LNCAP (cell line): ENCODE results near the gene BIN1.

Source experiments
- TF ChIP-seq, protein P1 (sequence below): fragments of 450-650 bp; IDR thresholded peaks from 2 replicates; pipeline ENCODE4 v1.5.1; 2017; ENCODE audit warnings: mild to moderate bottlenecking

The BIN1 gene

DNA sequence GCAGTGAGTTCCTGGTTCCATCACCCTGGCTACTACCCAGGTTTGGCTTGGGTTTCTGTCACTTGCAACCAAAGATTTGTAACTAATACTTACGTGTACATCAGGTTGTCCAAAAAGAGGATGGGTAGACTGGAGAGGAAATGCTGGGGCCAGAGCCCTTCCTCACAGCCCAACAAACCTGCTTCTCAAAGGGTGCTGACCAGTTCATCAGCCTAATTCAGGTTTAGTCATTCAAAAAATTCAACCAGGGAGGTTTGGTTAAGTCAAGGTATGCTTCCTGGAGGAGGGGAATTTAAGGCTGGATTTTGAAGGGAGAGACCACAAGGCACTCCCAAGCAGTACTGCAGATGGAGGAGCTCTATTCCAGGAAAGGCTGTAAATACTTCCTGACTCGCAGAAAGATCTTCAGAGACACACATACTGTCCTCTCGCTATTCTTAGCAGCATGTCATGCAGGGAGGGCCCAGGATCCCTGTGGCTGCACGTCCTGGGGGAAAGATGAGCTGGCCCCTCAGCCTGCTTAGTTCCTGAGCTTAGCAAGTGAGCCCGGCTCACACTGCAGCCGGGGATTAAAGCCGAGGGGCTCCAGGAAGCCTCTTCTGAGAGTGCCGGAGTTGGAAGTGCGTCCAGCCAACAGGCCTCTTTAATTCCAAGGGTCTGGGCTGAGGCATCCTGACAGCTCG lies 40.0 kb upstream of the BIN1 start:
- TF ChIP-seq, protein P1, sequence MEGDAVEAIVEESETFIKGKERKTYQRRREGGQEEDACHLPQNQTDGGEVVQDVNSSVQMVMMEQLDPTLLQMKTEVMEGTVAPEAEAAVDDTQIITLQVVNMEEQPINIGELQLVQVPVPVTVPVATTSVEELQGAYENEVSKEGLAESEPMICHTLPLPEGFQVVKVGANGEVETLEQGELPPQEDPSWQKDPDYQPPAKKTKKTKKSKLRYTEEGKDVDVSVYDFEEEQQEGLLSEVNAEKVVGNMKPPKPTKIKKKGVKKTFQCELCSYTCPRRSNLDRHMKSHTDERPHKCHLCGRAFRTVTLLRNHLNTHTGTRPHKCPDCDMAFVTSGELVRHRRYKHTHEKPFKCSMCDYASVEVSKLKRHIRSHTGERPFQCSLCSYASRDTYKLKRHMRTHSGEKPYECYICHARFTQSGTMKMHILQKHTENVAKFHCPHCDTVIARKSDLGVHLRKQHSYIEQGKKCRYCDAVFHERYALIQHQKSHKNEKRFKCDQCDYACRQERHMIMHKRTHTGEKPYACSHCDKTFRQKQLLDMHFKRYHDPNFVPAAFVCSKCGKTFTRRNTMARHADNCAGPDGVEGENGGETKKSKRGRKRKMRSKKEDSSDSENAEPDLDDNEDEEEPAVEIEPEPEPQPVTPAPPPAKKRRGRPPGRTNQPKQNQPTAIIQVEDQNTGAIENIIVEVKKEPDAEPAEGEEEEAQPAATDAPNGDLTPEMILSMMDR = no peak

DNA sequence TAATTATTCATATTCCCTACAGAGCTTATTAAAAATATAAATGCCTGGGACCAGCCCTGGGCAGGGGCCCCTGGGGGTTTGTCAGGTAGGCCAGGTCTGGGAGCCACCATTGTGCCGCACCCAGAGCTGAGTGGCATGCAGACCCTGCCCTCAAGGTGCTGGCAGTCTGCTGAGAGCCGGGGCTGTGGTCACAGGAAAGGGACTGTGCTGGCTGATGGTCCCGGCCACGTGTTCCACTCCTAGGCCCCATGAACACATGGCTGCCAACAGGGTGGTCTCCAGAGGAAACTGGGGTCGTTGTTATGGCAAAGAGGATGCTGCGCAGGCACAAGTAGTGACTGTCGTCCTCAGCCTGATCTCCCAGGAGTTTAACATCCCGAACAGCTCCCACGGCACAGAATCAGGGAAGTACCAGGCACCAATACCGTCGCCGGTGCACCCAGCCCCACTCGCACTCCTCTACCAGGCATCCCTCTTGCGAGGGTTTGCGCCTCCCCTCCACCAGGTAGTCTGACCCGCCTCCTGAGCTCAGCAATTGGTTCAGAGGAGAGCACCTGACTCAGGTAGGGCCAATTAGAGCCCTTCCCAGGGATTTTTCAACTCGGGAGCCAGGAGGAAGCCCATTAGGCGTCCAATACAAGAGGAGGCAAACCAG lies 39.2 kb upstream of the BIN1 start:
- TF ChIP-seq, protein P1 = no peak

DNA sequence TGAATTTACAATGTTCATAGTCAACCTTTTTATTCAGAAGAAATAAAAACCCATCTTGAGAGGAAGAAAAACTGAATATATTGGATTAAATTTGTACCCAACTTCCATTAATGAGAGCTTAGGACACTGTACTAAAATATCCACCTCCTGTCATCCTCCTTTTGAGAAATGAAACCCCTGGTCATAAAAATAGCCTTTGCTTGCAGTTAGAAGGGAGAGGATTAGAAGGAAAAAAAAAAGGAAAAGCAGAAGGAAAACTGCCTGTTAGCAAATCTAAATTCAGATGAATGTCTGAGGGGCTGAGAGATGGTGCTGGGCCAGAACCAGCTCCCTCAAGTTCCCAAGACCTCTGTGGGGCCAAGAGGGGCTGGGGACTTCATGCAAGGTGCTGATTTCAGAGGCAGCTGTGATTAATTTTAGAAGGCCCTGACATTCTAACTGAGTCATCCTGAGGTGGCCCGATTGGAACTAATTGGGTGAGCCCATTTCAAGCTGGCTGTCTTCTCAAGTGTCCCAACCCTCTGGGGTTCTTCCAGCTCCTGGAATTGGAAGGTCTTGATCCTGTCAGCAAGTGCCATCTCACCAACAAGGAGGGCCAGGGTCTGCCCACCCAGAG lies 38.4 kb upstream of the BIN1 start:
- TF ChIP-seq, protein P1 = no peak

DNA sequence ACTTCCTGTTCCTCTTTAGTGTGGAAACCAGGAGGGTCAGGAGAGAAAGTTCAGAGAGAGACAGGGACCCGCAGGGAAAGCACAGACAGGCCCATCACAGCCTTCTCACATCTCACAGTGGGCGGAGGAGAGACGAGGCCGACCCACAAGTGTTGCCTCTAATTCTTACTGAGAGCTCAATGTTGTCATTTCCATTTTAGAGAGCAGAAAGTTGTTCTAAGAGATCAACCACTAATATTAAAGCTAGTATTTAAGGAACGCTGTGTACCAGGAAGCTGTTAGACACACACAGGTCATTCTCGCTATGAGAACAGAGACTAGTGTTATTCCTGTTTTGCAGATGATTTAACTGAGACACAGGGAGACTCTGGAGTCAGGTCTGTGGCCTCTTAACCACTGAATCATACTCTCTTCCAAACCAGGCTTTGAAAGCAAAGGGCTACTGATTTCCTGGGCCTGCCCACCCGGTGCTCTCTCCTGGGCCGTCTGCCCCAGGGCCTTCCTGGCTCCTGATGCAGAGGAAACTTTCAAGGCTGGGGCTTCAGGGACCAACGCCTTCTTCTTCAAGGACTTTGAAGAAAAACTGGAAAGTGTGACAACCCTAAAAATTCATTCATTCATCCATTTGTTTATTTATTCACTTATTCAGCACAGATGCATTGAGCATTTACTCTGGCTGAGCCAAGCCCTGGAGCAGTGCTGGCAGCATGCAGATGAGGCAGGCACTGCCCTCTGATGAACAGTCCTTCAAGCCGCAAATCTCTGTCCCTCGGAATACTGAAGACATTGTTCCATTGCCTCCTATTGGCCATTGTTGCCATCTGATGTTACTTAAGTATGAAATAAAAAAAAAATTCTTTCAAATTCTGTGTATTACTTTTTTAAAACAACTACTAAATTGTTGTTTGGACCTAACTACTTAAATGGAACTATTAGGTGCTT lies 37.2 kb upstream of the BIN1 start:
- TF ChIP-seq, protein P1 = no peak

DNA sequence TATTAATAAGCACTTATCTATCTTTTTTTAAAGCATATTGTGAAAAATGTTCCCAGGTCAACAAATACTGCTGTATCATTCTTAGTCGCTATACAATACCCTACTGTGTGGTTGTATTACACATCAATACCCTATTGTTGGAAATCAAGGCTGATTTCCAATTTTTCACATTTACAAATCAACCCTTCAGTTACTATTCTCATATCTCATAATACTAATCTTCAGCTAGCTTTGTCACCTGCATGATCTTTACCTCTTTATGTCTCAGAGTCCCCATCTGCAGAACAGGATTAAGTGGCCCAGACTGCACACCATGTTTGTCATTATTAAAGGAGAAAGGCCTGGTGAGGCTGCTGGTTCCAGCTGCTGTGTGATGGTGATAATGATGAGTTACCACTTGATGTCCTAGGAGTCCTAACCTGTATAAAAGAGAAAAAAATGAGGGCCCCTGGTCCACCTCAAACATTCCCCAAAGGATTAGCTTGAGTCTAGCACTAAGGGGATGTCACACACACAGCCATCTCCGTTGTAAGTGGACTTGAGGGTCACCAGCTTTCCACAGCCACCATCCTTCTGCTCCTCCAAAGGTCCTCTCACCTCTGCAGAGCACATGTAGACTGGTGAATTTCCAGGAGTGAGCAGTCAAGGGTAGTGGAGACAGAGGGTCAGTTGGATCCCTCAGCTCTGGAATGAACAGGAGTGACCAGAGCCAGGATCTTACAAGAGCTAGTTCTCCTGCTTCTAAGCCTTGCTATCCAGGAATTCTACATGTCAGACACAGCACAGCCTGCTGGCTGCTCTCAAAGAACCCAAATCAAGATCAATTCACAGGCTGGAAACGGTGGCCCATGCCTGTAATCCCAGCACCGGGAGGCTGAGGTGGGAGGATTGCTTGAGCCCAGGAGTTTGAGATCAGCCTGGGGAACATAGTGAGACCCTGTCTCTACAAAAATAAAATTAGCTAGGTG lies 36.0 kb upstream of the BIN1 start:
- TF ChIP-seq, protein P1 = no peak

DNA sequence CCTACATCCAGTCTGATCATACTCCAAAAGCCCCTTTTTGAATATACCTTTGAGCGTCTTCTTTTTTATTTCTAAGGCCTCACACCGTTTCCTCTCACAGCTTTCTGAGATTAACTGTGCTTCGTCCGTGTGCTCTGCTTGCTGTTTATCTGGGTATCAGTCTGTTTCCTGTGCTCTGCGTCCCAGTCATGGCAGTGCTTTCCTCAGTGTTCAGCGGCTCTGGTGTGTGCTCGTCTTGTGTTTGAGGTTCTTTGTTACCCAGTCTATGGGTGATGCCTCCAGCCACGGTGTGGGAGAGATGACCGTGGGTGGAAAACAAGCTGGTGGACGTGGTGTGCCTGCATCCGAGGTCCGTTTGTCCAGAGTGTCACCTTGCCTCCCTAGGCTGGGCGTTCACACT lies 33.6 kb upstream of the BIN1 start:
- TF ChIP-seq, protein P1 = no peak
